Liver (tissue), 3 donors: Measurements from ENCODE around the gene SPIN1.

Experiments used
- CTCF ChIP-seq: fragments of 150-350 bp; IDR thresholded peaks from 2 replicates; pipeline ENCODE4 v1.5.1; 2017; ENCODE audit warnings: improper control_type of control experiment, low read depth, low read length; ENCODE audit not compliant: missing input control
- EGR1 ChIP-seq, 2 donors: IDR thresholded peaks; 2 replicates each; pipeline ENCODE4 v1.6.1; 2016 to 2018; ENCODE audit warnings: antibody characterized with exemption in 2 of 2, low read depth in 2 of 2
- HNF4A ChIP-seq, 2 donors: conservative IDR thresholded peaks; 2 replicates each; pipeline ENCODE4 v1.6.1; 2016; ENCODE audit warnings: antibody characterized with exemption in 2 of 2, mild to moderate bottlenecking in 2 of 2
- JUND ChIP-seq, 2 donors: IDR thresholded peaks; 2 replicates each; pipeline ENCODE4 v1.6.1; 2016; ENCODE audit warnings: antibody characterized with exemption in 2 of 2
- NR2F2 ChIP-seq: IDR thresholded peaks from 2 replicates; pipeline ENCODE4 v1.6.1; 2016; ENCODE audit warnings: antibody characterized with exemption
- REST ChIP-seq: IDR thresholded peaks from 2 replicates; pipeline ENCODE4 v1.6.1; 2016; ENCODE audit warnings: antibody characterized with exemption, mild to moderate bottlenecking
- RXRA ChIP-seq, 2 donors: IDR thresholded peaks; 2 replicates each; pipeline ENCODE4 v1.6.1; 2017 to 2018; ENCODE audit warnings: antibody characterized with exemption in 2 of 2, mild to moderate bottlenecking in 1 of 2
- SP1 ChIP-seq: IDR thresholded peaks from 2 replicates; pipeline ENCODE4 v1.6.1; 2018; ENCODE audit warnings: antibody characterized with exemption, mild to moderate bottlenecking
- TAF1 ChIP-seq: conservative IDR thresholded peaks from 2 replicates; pipeline ENCODE4 v1.6.1; 2016; ENCODE audit warnings: antibody characterized with exemption, mild to moderate bottlenecking
- YY1 ChIP-seq: IDR thresholded peaks from 2 replicates; pipeline ENCODE4 v1.6.1; 2016; ENCODE audit warnings: antibody characterized with exemption, mild to moderate bottlenecking
- donor health status: healthy.
- donor health status: healthy.

GRCh38 chr9:88396836-88397577 is 8.8 kb downstream of the SPIN1 start:
- TF ChIP-seq SP1 (no peak), CTCF (no peak), RXRA (IDR thresholded peaks at IDR 0.05) (no peak), TAF1 (no peak), JUND (IDR thresholded peaks at IDR 0.05) (no peak), HNF4A (conservative IDR thresholded peaks at IDR 0.05) (no peak), NR2F2 (no peak), EGR1 (IDR thresholded peaks at IDR 0.05; ENCODE audit: low read depth in 2 of 2) (no peak), YY1 (no peak), REST (no peak)
